Measurements from ENCODE around the gene TCP10L. TPM values are rescaled to one million over a fixed set of nuclear protein-coding genes. Genes with fewer than 3 reads are reported as not detected.

The TCP10L gene
- total and polyA plus RNA-seq, 2 of the 8 experiments (the other 6 are each of a cell fraction or from before 2014, with no cell fraction given) = 0.45 to 0.99 TPM

- Histone ChIP-seq H2BK12ac (ENCODE audit: low read depth, low read length) (no peak overlapping the region), H2BK15ac (ENCODE audit: low read length) (no peak overlapping the region), H4K20me1 (replicated peaks in 1 of 2; ENCODE audit: control insufficient read depth in 1 of 2, insufficient read depth in 2 of 2, low read length in 2 of 2) (no peaks in the 10 kb centered on the region), H3K4me3 (ENCODE audit: extremely low read depth in 1 of 4, insufficient read depth in 2 of 4, low read depth in 3 of 4, low read length in 4 of 4) (peak overlapping the region in 1 of 4 experiments; percentile 41; a peak in 1 of 8 replicates), H3K18ac (ENCODE audit: extremely low read depth, low read length) (0 out of 2 replicates have a peak overlapping the region, but pooled peaks have one; percentile 35), H3K79me1 (ENCODE audit: low read depth, low read length) (no peaks in the 10 kb centered on the region), H2BK20ac (ENCODE audit: low read length) (no peak overlapping the region), H2AFZ (ENCODE audit: low read length) (peak overlapping the region; percentile 56; the same call in 1 of the 2 replicates), H3K27ac (ENCODE audit: low read depth, low read length) (peak overlapping the region; percentile 53; the same call in 1 of the 2 replicates), H3K23ac (ENCODE audit: insufficient read length) (no peak overlapping the region), H4K8ac (ENCODE audit: extremely low read depth, insufficient read depth, low read length) (no peak overlapping the region), H3K79me2 (ENCODE audit: control insufficient read depth in 1 of 2, insufficient read depth in 2 of 2, low read length in 2 of 2) (no peaks in the 10 kb centered on the region), H4K5ac (ENCODE audit: insufficient read length, low read depth, low read length) (peak overlapping the region; percentile 59), H2AK5ac (ENCODE audit: low read depth, low read length) (no peak overlapping the region), H3K9ac (replicated peaks in 1 of 4; ENCODE audit: extremely low read depth in 1 of 4, low read depth in 3 of 4, low read length in 3 of 4) (no peak overlapping the region), H3K14ac (ENCODE audit: insufficient read length) (no peak overlapping the region), H3K4me1 (replicated peaks in 1 of 4; ENCODE audit: control insufficient read depth in 3 of 4, insufficient read depth in 4 of 4, low read length in 3 of 4) (peaks cover 4 to 11% (median 8%) of the 10 kb centered on the region in 4 experiments; a peak in 5 of 7 replicates), H3K27me3 (replicated peaks in 1 of 4; ENCODE audit: control insufficient read depth in 3 of 4, extremely low read depth in 1 of 4, insufficient read depth in 3 of 4, low read length in 3 of 4) (no peaks in the 10 kb centered on the region), H2BK120ac (replicated peaks; ENCODE audit: low read depth, low read length) (peak overlapping the region; percentile 1), H2BK5ac (ENCODE audit: low read depth, low read length) (peak overlapping the region; percentile 49; the same call in 1 of the 2 replicates), H3K36me3 (ENCODE audit: control insufficient read depth in 2 of 4, insufficient read depth in 4 of 4, low read length in 3 of 4) (no peaks in the 10 kb centered on the region; a peak in 2 of 8 replicates), H3K56ac (replicated peaks; ENCODE audit: insufficient read length, low read depth, low read length) (no peak overlapping the region), H3K23me2 (ENCODE audit: low read depth, low read length) (no peaks in the 10 kb centered on the region), H3K4ac (replicated peaks; ENCODE audit: insufficient read length, low read depth, low read length) (no peak overlapping the region), H4K91ac (replicated peaks; ENCODE audit: insufficient read length, low read length) (peak overlapping the region; percentile 45), H3K4me2 (ENCODE audit: insufficient read depth in 1 of 2, low read depth in 2 of 2, low read length in 2 of 2) (peak overlapping the region; percentile 30 to 45; a peak in 1 of 4 replicates), H3K9me3 (ENCODE audit: insufficient read depth in 2 of 2, low read depth in 1 of 2, low read length in 1 of 2) (peaks cover 0 to 7% of the 10 kb centered on the region in 2 experiments; a peak in 2 of 4 replicates)
- TF ChIP-seq BACH1 (IDR thresholded peaks at IDR 0.05; ENCODE audit: low read length) (no peak), CBX5 (IDR thresholded peaks at IDR 0.05; ENCODE audit: low read depth, low read length) (no peak), MAX (IDR thresholded peaks at IDR 0.05) (peak; percentile 66), RAD21 (IDR thresholded peaks at IDR 0.05 in 1 of 2, conservative IDR thresholded peaks at IDR 0.05 in 1 of 2; ENCODE audit: low read depth in 2 of 2, low read length in 2 of 2) (peak; percentile 75 to 81), CREB1 (IDR thresholded peaks at IDR 0.05) (peak; percentile 54), SRF (IDR thresholded peaks at IDR 0.05; ENCODE audit: low read depth, low read length) (peak; percentile 64; the same call in 1 of the 2 replicates), CTCF (IDR thresholded peaks at IDR 0.05; ENCODE audit: control extremely low read depth in 1 of 3, insufficient read depth in 1 of 3, low read depth in 1 of 3, low read length in 3 of 3) (peak; percentile 8 to 66 (median 61)), TCF12 (IDR thresholded peaks at IDR 0.05; ENCODE audit: low read depth, low read length) (0 out of 2 replicates have a peak, but pooled peaks have one; percentile 66)
- 35% methylated on average over 5 of the region's 5 CpGs; no CpG with 5 or more reads in 1 of the 2 experiments for WGBS, 2 experiments (ENCODE audit: extremely low coverage in 1 of 2, insufficient coverage in 1 of 2, insufficient read length in 1 of 2, insufficient replicate concordance in 2 of 2, low coverage in 1 of 2, low lambda C conversion rate in 2 of 2, missing lambda C conversion rate in 1 of 2)
- FAIRE-seq (peak; percentile 83), DNase-seq (ENCODE audit: low read depth in 1 of 2, low spot score in 2 of 2) (no peak)
- CTCF ChIA-PET (ENCODE audit: partially characterized antibody) = interaction anchor here (0.9 to 3.3 kb wide), 11 partner anchors 11 to 198 kb away, joined by 3 to 13 read pairs (median 6); partner anchors contain the start of gene EVA1C
- POLR2A ChIA-PET (ENCODE audit: partially characterized antibody) = interaction anchor here (1.0 to 1.1 kb wide), 2 partner anchors 12 to 148 kb away, joined by 3 read pairs; no protein-coding TSS in a partner anchor
These were observed 22.9 kb downstream of the TCP10L start for GRCh38 chr21:32562426-32562825.

Data from H1 (cell line).